ENCODE data around the gene USP26.

GRCh38 chrX:133134282-133134681, 37.4 kb upstream of the USP26 start:
- TF ChIP-seq CEBPZ (IDR thresholded peaks at IDR 0.05; ENCODE audit: low read length): no peak
- no peak for TF ChIP-seq ZSCAN29 (CRISPR knock-in tag; conservative IDR thresholded peaks at IDR 0.05)
- no peak for TF ChIP-seq GABPA (IDR thresholded peaks at IDR 0.05; ENCODE audit: low read depth, low read length)
- TF ChIP-seq GABPA (CRISPR knock-in tag; IDR thresholded peaks at IDR 0.05; ENCODE audit: low read depth): no peak
- TF ChIP-seq, protein P1, sequence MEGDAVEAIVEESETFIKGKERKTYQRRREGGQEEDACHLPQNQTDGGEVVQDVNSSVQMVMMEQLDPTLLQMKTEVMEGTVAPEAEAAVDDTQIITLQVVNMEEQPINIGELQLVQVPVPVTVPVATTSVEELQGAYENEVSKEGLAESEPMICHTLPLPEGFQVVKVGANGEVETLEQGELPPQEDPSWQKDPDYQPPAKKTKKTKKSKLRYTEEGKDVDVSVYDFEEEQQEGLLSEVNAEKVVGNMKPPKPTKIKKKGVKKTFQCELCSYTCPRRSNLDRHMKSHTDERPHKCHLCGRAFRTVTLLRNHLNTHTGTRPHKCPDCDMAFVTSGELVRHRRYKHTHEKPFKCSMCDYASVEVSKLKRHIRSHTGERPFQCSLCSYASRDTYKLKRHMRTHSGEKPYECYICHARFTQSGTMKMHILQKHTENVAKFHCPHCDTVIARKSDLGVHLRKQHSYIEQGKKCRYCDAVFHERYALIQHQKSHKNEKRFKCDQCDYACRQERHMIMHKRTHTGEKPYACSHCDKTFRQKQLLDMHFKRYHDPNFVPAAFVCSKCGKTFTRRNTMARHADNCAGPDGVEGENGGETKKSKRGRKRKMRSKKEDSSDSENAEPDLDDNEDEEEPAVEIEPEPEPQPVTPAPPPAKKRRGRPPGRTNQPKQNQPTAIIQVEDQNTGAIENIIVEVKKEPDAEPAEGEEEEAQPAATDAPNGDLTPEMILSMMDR (CRISPR knock-in tag; IDR thresholded peaks at IDR 0.05): no peak
- TF ChIP-seq PCBP2 (optimal IDR thresholded peaks at IDR 0.05; ENCODE audit: low read depth, low read length, poor library complexity, severe bottlenecking): no peak
- TF ChIP-seq, protein P2, sequence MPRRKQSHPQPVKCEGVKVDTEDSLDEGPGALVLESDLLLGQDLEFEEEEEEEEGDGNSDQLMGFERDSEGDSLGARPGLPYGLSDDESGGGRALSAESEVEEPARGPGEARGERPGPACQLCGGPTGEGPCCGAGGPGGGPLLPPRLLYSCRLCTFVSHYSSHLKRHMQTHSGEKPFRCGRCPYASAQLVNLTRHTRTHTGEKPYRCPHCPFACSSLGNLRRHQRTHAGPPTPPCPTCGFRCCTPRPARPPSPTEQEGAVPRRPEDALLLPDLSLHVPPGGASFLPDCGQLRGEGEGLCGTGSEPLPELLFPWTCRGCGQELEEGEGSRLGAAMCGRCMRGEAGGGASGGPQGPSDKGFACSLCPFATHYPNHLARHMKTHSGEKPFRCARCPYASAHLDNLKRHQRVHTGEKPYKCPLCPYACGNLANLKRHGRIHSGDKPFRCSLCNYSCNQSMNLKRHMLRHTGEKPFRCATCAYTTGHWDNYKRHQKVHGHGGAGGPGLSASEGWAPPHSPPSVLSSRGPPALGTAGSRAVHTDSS (CRISPR knock-in tag; conservative IDR thresholded peaks at IDR 0.05): no peak
- TF ChIP-seq, protein P3, sequence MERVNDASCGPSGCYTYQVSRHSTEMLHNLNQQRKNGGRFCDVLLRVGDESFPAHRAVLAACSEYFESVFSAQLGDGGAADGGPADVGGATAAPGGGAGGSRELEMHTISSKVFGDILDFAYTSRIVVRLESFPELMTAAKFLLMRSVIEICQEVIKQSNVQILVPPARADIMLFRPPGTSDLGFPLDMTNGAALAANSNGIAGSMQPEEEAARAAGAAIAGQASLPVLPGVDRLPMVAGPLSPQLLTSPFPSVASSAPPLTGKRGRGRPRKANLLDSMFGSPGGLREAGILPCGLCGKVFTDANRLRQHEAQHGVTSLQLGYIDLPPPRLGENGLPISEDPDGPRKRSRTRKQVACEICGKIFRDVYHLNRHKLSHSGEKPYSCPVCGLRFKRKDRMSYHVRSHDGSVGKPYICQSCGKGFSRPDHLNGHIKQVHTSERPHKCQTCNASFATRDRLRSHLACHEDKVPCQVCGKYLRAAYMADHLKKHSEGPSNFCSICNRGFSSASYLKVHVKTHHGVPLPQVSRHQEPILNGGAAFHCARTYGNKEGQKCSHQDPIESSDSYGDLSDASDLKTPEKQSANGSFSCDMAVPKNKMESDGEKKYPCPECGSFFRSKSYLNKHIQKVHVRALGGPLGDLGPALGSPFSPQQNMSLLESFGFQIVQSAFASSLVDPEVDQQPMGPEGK (CRISPR knock-in tag; IDR thresholded peaks at IDR 0.05): no peak
- no peak for TF ChIP-seq PRPF4 (IDR thresholded peaks at IDR 0.05; ENCODE audit: low read depth, low read length, poor library complexity, severe bottlenecking)
- no peak for TF ChIP-seq XRCC5 (optimal IDR thresholded peaks at IDR 0.05; ENCODE audit: low read length)
- no peak for TF ChIP-seq HOXD1 (CRISPR knock-in tag; IDR thresholded peaks at IDR 0.05)
